OCI-LY1 (cell line): ENCODE data around the gene NEU1.
"Not testable (repeated sequence)": the region's sequence is repeated elsewhere in the genome, so short reads cannot be mapped to it uniquely, and the experiment has no call there.

Experiments
- H2AFZ ChIP-seq: fragments of 200-600 bp; sonication (generic), shearing (Covaris generic); 2 replicates; pipeline ENCODE4 v1.6.0; 2014; ENCODE audit warnings: antibody characterized with exemption, mild to moderate bottlenecking, low read length
- H3F3A ChIP-seq: fragments of 200-600 bp; sonication (generic), shearing (Covaris generic); 2 replicates; pipeline ENCODE4 v1.6.0; 2014; ENCODE audit warnings: mild to moderate bottlenecking, antibody characterized with exemption, low read length, moderate library complexity; ENCODE audit not compliant: insufficient read depth
- H3K27ac ChIP-seq: fragments of 200-600 bp; sonication (generic); 2 replicates; pipeline ENCODE4 v1.5.1; 2014; ENCODE audit warnings: low read length, mixed run types, mild to moderate bottlenecking, low read depth; ENCODE audit not compliant: poor library complexity, severe bottlenecking
- H3K27me3 ChIP-seq: fragments of 200-600 bp; sonication (generic); 2 replicates; pipeline ENCODE4 v1.6.0; 2014; ENCODE audit warnings: antibody characterized with exemption, mild to moderate bottlenecking, low read length, moderate library complexity; ENCODE audit not compliant: insufficient read depth
- H3K36me3 ChIP-seq: fragments of 200-600 bp; sonication (generic); 2 replicates; pipeline ENCODE4 v1.6.1; 2014; ENCODE audit warnings: mild to moderate bottlenecking, antibody characterized with exemption, low read length, moderate library complexity, mixed read lengths; ENCODE audit not compliant: insufficient read depth
- H3K4me1 ChIP-seq: fragments of 200-600 bp; sonication (generic); 2 replicates; pipeline ENCODE4 v1.5.1; 2014; ENCODE audit warnings: mild to moderate bottlenecking, low read length, moderate library complexity; ENCODE audit not compliant: insufficient read depth, severe bottlenecking
- H3K4me2 ChIP-seq: fragments of 200-600 bp; sonication (generic), shearing (Covaris generic); 2 replicates; pipeline ENCODE4 v1.6.1; 2014; ENCODE audit warnings: low read length
- H3K4me3 ChIP-seq: fragments of 200-600 bp; sonication (generic); 2 replicates; pipeline ENCODE4 v1.5.1; 2014; ENCODE audit warnings: low read length, low read depth, mild to moderate bottlenecking, mixed read lengths; ENCODE audit not compliant: poor library complexity, severe bottlenecking
- H3K79me2 ChIP-seq: fragments of 200-600 bp; shearing (Covaris generic); 2 replicates; pipeline ENCODE4 v1.6.1; 2016; ENCODE audit warnings: mixed run types, low read length, mixed read lengths; ENCODE audit not compliant: insufficient read depth
- H3K9ac ChIP-seq: fragments of 200-600 bp; sonication (generic), shearing (Covaris generic); 2 replicates; pipeline ENCODE4 v1.6.1; 2014; ENCODE audit warnings: mild to moderate bottlenecking, low read length, mixed read lengths
- H3K9me2 ChIP-seq: fragments of 200-600 bp; sonication (generic), shearing (Covaris generic); 2 replicates; pipeline ENCODE4 v1.6.1; 2014; ENCODE audit warnings: low read depth, mild to moderate bottlenecking, low read length, mixed read lengths
- H3K9me3 ChIP-seq: fragments of 200-600 bp; shearing (Covaris generic); 2 replicates; pipeline ENCODE4 v1.6.1; 2014; ENCODE audit warnings: low read length, mixed read lengths
- H4K20me1 ChIP-seq: fragments of 200-600 bp; sonication (generic), shearing (Covaris generic); 2 replicates; pipeline ENCODE4 v1.6.0; 2016; ENCODE audit warnings: mild to moderate bottlenecking, low read length; ENCODE audit not compliant: insufficient read depth
- EZH2 ChIP-seq: fragments of 200-600 bp; sonication (generic), shearing (Covaris generic); IDR thresholded peaks from 2 replicates; pipeline ENCODE4 v1.8.0; 2017; ENCODE audit warnings: borderline replicate concordance, mixed run types, mild to moderate bottlenecking, antibody characterized with exemption, low read length, moderate library complexity, mixed read lengths
- TF ChIP-seq, protein P1 (sequence below): fragments of 200-600 bp; sonication (generic), shearing (Covaris generic); IDR thresholded peaks from 2 replicates; pipeline ENCODE4 v1.5.1; 2017; ENCODE audit warnings: mild to moderate bottlenecking, antibody characterized with exemption, low read length, moderate library complexity, mixed read lengths

The NEU1 gene

GRCh38 chr6:31859923-31860322 lies 2.7 kb downstream of the NEU1 start:
- peaks cover 26% of the 10 kb centered on the region for H3K4me1 ChIP-seq
- H4K20me1 ChIP-seq, result no peaks in the 10 kb centered on the region
- no peak overlapping the region for H2AFZ ChIP-seq
- no peaks in the 10 kb centered on the region for H3K79me2 ChIP-seq
- no peaks in the 10 kb centered on the region for H3K9me2 ChIP-seq
- no peak for TF ChIP-seq EZH2
- TF ChIP-seq, protein P1, sequence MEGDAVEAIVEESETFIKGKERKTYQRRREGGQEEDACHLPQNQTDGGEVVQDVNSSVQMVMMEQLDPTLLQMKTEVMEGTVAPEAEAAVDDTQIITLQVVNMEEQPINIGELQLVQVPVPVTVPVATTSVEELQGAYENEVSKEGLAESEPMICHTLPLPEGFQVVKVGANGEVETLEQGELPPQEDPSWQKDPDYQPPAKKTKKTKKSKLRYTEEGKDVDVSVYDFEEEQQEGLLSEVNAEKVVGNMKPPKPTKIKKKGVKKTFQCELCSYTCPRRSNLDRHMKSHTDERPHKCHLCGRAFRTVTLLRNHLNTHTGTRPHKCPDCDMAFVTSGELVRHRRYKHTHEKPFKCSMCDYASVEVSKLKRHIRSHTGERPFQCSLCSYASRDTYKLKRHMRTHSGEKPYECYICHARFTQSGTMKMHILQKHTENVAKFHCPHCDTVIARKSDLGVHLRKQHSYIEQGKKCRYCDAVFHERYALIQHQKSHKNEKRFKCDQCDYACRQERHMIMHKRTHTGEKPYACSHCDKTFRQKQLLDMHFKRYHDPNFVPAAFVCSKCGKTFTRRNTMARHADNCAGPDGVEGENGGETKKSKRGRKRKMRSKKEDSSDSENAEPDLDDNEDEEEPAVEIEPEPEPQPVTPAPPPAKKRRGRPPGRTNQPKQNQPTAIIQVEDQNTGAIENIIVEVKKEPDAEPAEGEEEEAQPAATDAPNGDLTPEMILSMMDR, result no peak
- H3K9me3 ChIP-seq, result no peaks in the 10 kb centered on the region
- peaks cover 31% of the 10 kb centered on the region for H3K36me3 ChIP-seq
- H3K4me2 ChIP-seq, result no peak overlapping the region
- no peaks in the 10 kb centered on the region for H3F3A ChIP-seq
- no peak overlapping the region for H3K27ac ChIP-seq
- H3K9ac ChIP-seq, result no peak overlapping the region
- no peaks in the 10 kb centered on the region for H3K27me3 ChIP-seq
- H3K4me3 ChIP-seq, result no peak overlapping the region

DNA sequence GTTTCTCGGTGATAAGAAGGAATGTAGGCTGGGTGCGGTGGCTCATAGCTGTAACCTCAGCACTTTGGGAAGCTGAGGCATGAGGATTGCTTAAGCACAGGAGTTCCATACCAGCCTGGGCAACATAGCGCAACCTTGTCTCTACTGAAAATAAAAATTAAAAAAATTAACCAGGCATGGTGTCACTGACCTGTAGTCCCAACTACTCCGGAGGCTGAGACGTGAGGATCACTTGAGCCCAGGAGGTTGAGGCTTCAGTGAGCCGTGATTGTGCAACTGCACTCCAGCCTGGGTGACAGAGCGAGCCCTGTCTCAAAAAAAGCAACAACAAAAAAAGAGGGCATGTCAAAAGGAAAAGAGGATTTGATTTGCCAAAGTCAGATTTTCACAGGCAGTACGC lies 3.9 kb downstream of the NEU1 start:
- no peak overlapping the region for H2AFZ ChIP-seq
- H3K27ac ChIP-seq, result no peak overlapping the region
- no peaks in the 10 kb centered on the region for H3K27me3 ChIP-seq
- H3K4me1 ChIP-seq, result peaks cover 16% of the 10 kb centered on the region
- no peak for TF ChIP-seq EZH2
- TF ChIP-seq, protein P1, result no peak
- no peaks in the 10 kb centered on the region for H3K9me3 ChIP-seq
- no peaks in the 10 kb centered on the region for H3K9me2 ChIP-seq
- H3K79me2 ChIP-seq, result no peaks in the 10 kb centered on the region
- no peak overlapping the region for H3K4me2 ChIP-seq
- H3K4me3 ChIP-seq, result no peak overlapping the region
- H3K9ac ChIP-seq, result no peak overlapping the region
- H3F3A ChIP-seq, result no peaks in the 10 kb centered on the region
- no peaks in the 10 kb centered on the region for H4K20me1 ChIP-seq
- peaks cover 31% of the 10 kb centered on the region for H3K36me3 ChIP-seq

GRCh38 chr6:31857774-31858173 lies 4.8 kb downstream of the NEU1 start:
- not testable (repeated sequence) for H3K4me3 ChIP-seq, H3K27me3 ChIP-seq, H3K9ac ChIP-seq, H2AFZ ChIP-seq, H4K20me1 ChIP-seq, H3K4me2 ChIP-seq, H3K79me2 ChIP-seq, H3K27ac ChIP-seq, H3K9me3 ChIP-seq, H3F3A ChIP-seq, H3K9me2 ChIP-seq
- Histone ChIP-seq H3K4me1 (peaks cover 10% of the 10 kb centered on the region), H3K36me3 (peaks cover 31% of the 10 kb centered on the region)

DNA sequence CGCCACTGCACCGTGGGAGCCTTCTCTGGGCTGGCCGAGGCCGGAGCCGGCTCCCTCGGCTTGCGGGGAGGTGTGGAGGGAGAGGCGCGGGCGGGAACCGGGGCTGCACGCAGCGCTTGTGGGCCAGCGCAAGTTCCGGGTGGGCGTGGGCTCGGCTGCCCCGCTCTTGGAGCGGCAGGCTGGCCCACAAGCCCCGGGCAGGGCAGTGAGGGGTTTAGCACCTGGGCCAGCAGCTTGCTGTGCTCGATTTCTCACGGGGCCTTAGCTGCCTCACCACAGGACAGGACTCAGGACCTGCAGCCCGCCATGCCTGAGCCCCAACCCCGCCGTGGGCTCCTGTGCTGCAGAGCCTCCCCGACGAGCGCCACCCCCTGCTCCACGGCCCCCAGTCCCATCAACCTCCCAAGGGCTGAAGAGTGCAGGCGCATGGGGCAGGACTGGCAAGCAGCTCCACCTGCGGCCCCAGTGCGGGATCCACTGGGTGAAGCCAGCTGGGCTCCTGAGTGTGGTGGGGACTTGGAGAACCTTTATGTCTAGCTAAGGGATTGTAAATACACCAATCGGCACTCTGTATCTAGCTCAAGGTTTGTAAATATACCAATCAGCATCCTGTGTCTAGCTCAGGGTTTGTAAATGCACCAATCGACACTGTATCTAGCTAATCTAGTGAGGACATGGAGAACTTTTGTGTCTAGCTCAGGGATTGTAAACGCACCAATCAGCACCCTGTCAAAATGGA lies 10.5 kb downstream of the NEU1 start:
- not testable (repeated sequence) for H2AFZ ChIP-seq, H3K27me3 ChIP-seq, H3F3A ChIP-seq, H3K9ac ChIP-seq, H3K4me2 ChIP-seq, H3K79me2 ChIP-seq, H3K36me3 ChIP-seq, H3K4me1 ChIP-seq, H3K9me2 ChIP-seq, H3K4me3 ChIP-seq, H3K27ac ChIP-seq, H4K20me1 ChIP-seq, H3K9me3 ChIP-seq
